HG03432 (cell line): ENCODE results near the gene MOV10L1.

ENCODE experiments used
- ATAC-seq: cut with Tn5 transposase; IDR thresholded peaks from one replicate; pipeline ENCODE4 v1.9.1; 2021; ENCODE audit warnings: mild to moderate bottlenecking, moderate library complexity; ENCODE audit not compliant: unreplicated experiment

Gene MOV10L1

GRCh38 chr22:50184902-50185374, 95.1 kb downstream of the MOV10L1 start:
- no peak for ATAC-seq

- peak; percentile 34 for ATAC-seq
Observed at GRCh38 chr22:50185375-50186087, 95.7 kb downstream of the MOV10L1 start, which contains the start of gene TRABD. TRABD (plus strand) TSS chr22:50185913; CDS start chr22:50193061, 7,148 bp downstream.

GRCh38 chr22:50186181-50186714, 96.4 kb downstream of the MOV10L1 start:
- ATAC-seq, result no peak

- ATAC-seq, result no peak
Observed at GRCh38 chr22:50186761-50187523, 97.1 kb downstream of the MOV10L1 start.

GRCh38 chr22:50188356-50188755, 98.5 kb downstream of the MOV10L1 start:
- ATAC-seq, result no peak

GRCh38 chr22:50189184-50189848, 99.5 kb downstream of the MOV10L1 start:
- ATAC-seq, result no peak

GRCh38 chr22:50189849-50190181, 100.0 kb downstream of the MOV10L1 start:
- no peak for ATAC-seq

- peak; percentile 47 for ATAC-seq
Observed at GRCh38 chr22:50190182-50190940, 100.6 kb downstream of the MOV10L1 start.

GRCh38 chr22:50190941-50191741, 101.3 kb downstream of the MOV10L1 start:
- peak; percentile 23 for ATAC-seq

- no peak for ATAC-seq
Observed at GRCh38 chr22:50192436-50193204, 102.8 kb downstream of the MOV10L1 start.

GRCh38 chr22:50193621-50194020, 103.8 kb downstream of the MOV10L1 start:
- no peak for ATAC-seq

- ATAC-seq, result no peak
Observed at GRCh38 chr22:50194037-50194805, 104.4 kb downstream of the MOV10L1 start.

- no peak for ATAC-seq
Observed at GRCh38 chr22:50196256-50196655, 106.5 kb downstream of the MOV10L1 start.

- no peak for ATAC-seq
Observed at GRCh38 chr22:50197000-50197800, 107.4 kb downstream of the MOV10L1 start.

GRCh38 chr22:50197856-50198623, 108.2 kb downstream of the MOV10L1 start:
- ATAC-seq, result no peak

- ATAC-seq, result no peak
Observed at GRCh38 chr22:50198624-50199017, 108.8 kb downstream of the MOV10L1 start.

GRCh38 chr22:50199251-50199721, 109.5 kb downstream of the MOV10L1 start:
- no peak for ATAC-seq
